PC-9 (cell line): ENCODE measurements around the gene WWC2. TPM values are rescaled to one million over a fixed set of nuclear protein-coding genes. Genes with fewer than 3 reads are reported as not detected.

Source experiments
- BruUV-seq: library from RNA; stranded (reverse); fragments of 400-500 nt; replicated peaks from 2 replicates; lab custom pipeline; 2021; lab: Mats Ljungman, UMichigan
- CTCF ChIA-PET: fragments of 300-600 bp; sonication (Branson Sonifier 250); formaldehyde crosslinking; loops from one replicate; lab custom pipeline; 2022; ENCODE audit warnings: antibody characterized with exemption; lab: Charles Lee
- POLR2A ChIA-PET: fragments of 300-600 bp; sonication (Branson Sonifier 250); formaldehyde crosslinking; loops from one replicate; lab custom pipeline; 2022; ENCODE audit warnings: antibody characterized with exemption; ENCODE audit not compliant: unreplicated experiment; lab: Charles Lee
- DNase-seq, 2 experiments: peaks; one replicate each; pipeline versions ENCODE4 v3.0.0 to v3.0.0-alpha.2; 2015 to 2022; ENCODE audit warnings: mixed read lengths in 1 of 2
- H2AFZ ChIP-seq: fragments of 200-600 bp; sonication (generic); 2 replicates; pipeline ENCODE4 v1.8.1; 2017; ENCODE audit warnings: antibody characterized with exemption
- H3F3A ChIP-seq: fragments of 200-600 bp; sonication (generic); 2 replicates; pipeline ENCODE4 v1.8.1; 2017; ENCODE audit warnings: antibody characterized with exemption, mild to moderate bottlenecking, low read depth; ENCODE audit not compliant: insufficient read depth
- H3K27ac ChIP-seq: fragments of 200-600 bp; sonication (generic); 2 replicates; pipeline ENCODE4 v1.6.1; 2016; ENCODE audit warnings: mixed run types
- H3K27me3 ChIP-seq: fragments of 200-600 bp; sonication (generic); 2 replicates; pipeline ENCODE4 v1.6.1; 2016; ENCODE audit warnings: low read depth, mixed run types; ENCODE audit not compliant: insufficient read depth
- H3K36me3 ChIP-seq: fragments of 200-600 bp; sonication (generic); 2 replicates; pipeline ENCODE4 v1.6.1; 2016; ENCODE audit warnings: low read depth, mixed run types
- H3K4me1 ChIP-seq: fragments of 200-600 bp; sonication (generic); replicated peaks from 2 replicates; pipeline ENCODE4 v1.6.1; 2016; ENCODE audit warnings: mixed run types; ENCODE audit not compliant: insufficient read depth
- H3K4me2 ChIP-seq: fragments of 200-600 bp; sonication (generic); 2 replicates; pipeline ENCODE4 v1.6.1; 2017; ENCODE audit warnings: mixed run types
- H3K4me3 ChIP-seq: fragments of 200-600 bp; sonication (generic); 2 replicates; pipeline ENCODE4 v1.6.1; 2016; ENCODE audit warnings: mixed run types
- H3K79me2 ChIP-seq: fragments of 200-600 bp; sonication (generic); 2 replicates; pipeline ENCODE4 v1.6.1; 2017; ENCODE audit warnings: low read depth, mixed run types
- H3K9me2 ChIP-seq: fragments of 200-600 bp; sonication (generic); 2 replicates; pipeline ENCODE4 v1.8.1; 2017; ENCODE audit warnings: mild to moderate bottlenecking; ENCODE audit not compliant: insufficient read depth
- H3K9me3 ChIP-seq: fragments of 200-600 bp; sonication (generic); 2 replicates; pipeline ENCODE4 v1.8.1; 2016; ENCODE audit warnings: low read depth; ENCODE audit not compliant: insufficient read depth
- H4K20me1 ChIP-seq: fragments of 200-600 bp; sonication (generic); 2 replicates; pipeline ENCODE4 v1.8.1; 2017; ENCODE audit not compliant: insufficient read depth
- CTCF ChIP-seq: fragments of 200-600 bp; sonication (generic); conservative IDR thresholded peaks from 2 replicates; pipeline ENCODE4 v1.6.1; 2017; ENCODE audit warnings: mixed run types, antibody characterized with exemption, mild to moderate bottlenecking, moderate library complexity
- EZH2 ChIP-seq: fragments of 200-600 bp; sonication (generic); IDR thresholded peaks from 2 replicates; pipeline ENCODE4 v1.8.0; 2017; ENCODE audit warnings: antibody characterized with exemption, low read depth
- intact Hi-C: fragments of 100-400 bp; cut with micrococcal nuclease; formaldehyde crosslinking; loops from one replicate; pipeline ENCODE4 v1.10.0; 2022; ENCODE audit not compliant: unreplicated experiment
- total RNA-seq: library from RNA; stranded (reverse); gene quantifications from 2 replicates; pipeline ENCODE4 v1.2.3, GENCODE V29; 2021

Gene WWC2
- total RNA-seq, 1 experiment from 2014 or later = 42.3 TPM

- Histone ChIP-seq H3K27ac (no peak overlapping the region), H3K36me3 (no peaks in the 10 kb centered on the region), H3K4me3 (no peak overlapping the region), H3K27me3 (no peaks in the 10 kb centered on the region), H3F3A (no peaks in the 10 kb centered on the region), H3K79me2 (no peaks in the 10 kb centered on the region), H3K9me3 (no peaks in the 10 kb centered on the region), H3K4me1 (no peaks in the 10 kb centered on the region), H3K4me2 (no peak overlapping the region), H4K20me1 (no peaks in the 10 kb centered on the region), H2AFZ (no peak overlapping the region), H3K9me2 (no peaks in the 10 kb centered on the region)
- TF ChIP-seq EZH2 (no peak), CTCF (no peak)
- no peak for DNase-seq
- ChIA-PET CTCF (no interaction called here), POLR2A (no interaction called here)
- intact Hi-C loops = no loop called here
- BruUV-seq = no TSS peak
These were observed 58.2 kb downstream of the WWC2 start for GRCh38 chr4:183157215-183157614.

GRCh38 chr4:183158062-183158461 lies 59.0 kb downstream of the WWC2 start:
- H4K20me1 ChIP-seq = no peaks in the 10 kb centered on the region
- H3K79me2 ChIP-seq = no peaks in the 10 kb centered on the region
- H3K4me1 ChIP-seq = no peaks in the 10 kb centered on the region

GRCh38 chr4:183161630-183162029 lies 62.6 kb downstream of the WWC2 start:
- no peak overlapping the region for H3K4me2 ChIP-seq
- H2AFZ ChIP-seq = no peak overlapping the region
- H3K27ac ChIP-seq = no peak overlapping the region
- POLR2A ChIA-PET = interaction anchor here (0.5 kb wide), 1 partner anchor 170 kb away, joined by 3 read pairs; no protein-coding TSS in a partner anchor
- no peaks in the 10 kb centered on the region for H4K20me1 ChIP-seq
- no peaks in the 10 kb centered on the region for H3F3A ChIP-seq
- no peaks in the 10 kb centered on the region for H3K27me3 ChIP-seq
- no peaks in the 10 kb centered on the region for H3K36me3 ChIP-seq
- H3K9me2 ChIP-seq = no peaks in the 10 kb centered on the region
- intact Hi-C loops = no loop called here
- no peak overlapping the region for H3K4me3 ChIP-seq
- no peak for TF ChIP-seq CTCF
- TF ChIP-seq EZH2 = no peak
- CTCF ChIA-PET = no interaction called here
- H3K9me3 ChIP-seq = no peaks in the 10 kb centered on the region
- H3K79me2 ChIP-seq = 0 out of 2 replicates have a peak, but pooled peaks cover 3% of the 10 kb centered on the region
- peaks cover 18% of the 10 kb centered on the region for H3K4me1 ChIP-seq
- no TSS peak for BruUV-seq
- no peak for DNase-seq

More at GRCh38 chr4:183158062-183158461, 59.0 kb downstream of the WWC2 start:
- no peak overlapping the region for H3K27ac ChIP-seq
- no TSS peak for BruUV-seq
- H3K9me2 ChIP-seq = no peaks in the 10 kb centered on the region
- no peak for DNase-seq
- no peaks in the 10 kb centered on the region for H3K27me3 ChIP-seq
- ChIA-PET POLR2A (no interaction called here), CTCF (no interaction called here)
- no peak overlapping the region for H3K4me3 ChIP-seq
- TF ChIP-seq CTCF (no peak), EZH2 (no peak)
- no peak overlapping the region for H3K4me2 ChIP-seq
- no peaks in the 10 kb centered on the region for H3F3A ChIP-seq
- no peaks in the 10 kb centered on the region for H3K36me3 ChIP-seq
- no peak overlapping the region for H2AFZ ChIP-seq
- no peaks in the 10 kb centered on the region for H3K9me3 ChIP-seq
- intact Hi-C loops = no loop called here
